ENCODE measurements around the gene COL19A1. TPM values are rescaled to one million over a fixed set of nuclear protein-coding genes. Genes with fewer than 3 reads are reported as not detected.

COL19A1 gene
- total and polyA plus RNA-seq, 9 of the 15 experiments (the other 6 are each of a cell fraction or from before 2014, with no cell fraction given) = not detected

- 0% methylated on average over 1 of the region's 1 CpG for WGBS (ENCODE audit: insufficient coverage, low coverage, missing lambda C conversion rate)
- no peak overlapping the region for H2AFZ ChIP-seq (ENCODE audit: low read depth, low read length)
- CTCF ChIA-PET (ENCODE audit: low intra/inter-chr PET ratio) = no interaction called here
- no peaks in the 10 kb centered on the region for H3K27me3 ChIP-seq (ENCODE audit: control insufficient read depth in 2 of 2, insufficient read depth in 2 of 2, low read length in 2 of 2)
- no peak for ATAC-seq
- no peaks in the 10 kb centered on the region for H3K36me3 ChIP-seq (ENCODE audit: control insufficient read depth, insufficient read depth, low read length)
- H3K79me2 ChIP-seq (ENCODE audit: control insufficient read depth, insufficient read depth, low read length) = no peaks in the 10 kb centered on the region
- no peak overlapping the region for H3K4me2 ChIP-seq (ENCODE audit: insufficient read depth, low read length)
- in situ Hi-C loops (cut with MboI) (no loop called here), intact Hi-C loops (cut with micrococcal nuclease) (no loop called here)
- H3K4me3 ChIP-seq = no peak overlapping the region
- no peak for TF ChIP-seq DEAF1 (CRISPR knock-in tag; IDR thresholded peaks at IDR 0.05)
- no peak overlapping the region for H3K9ac ChIP-seq (ENCODE audit: insufficient read depth in 1 of 2, low read depth in 2 of 2, low read length in 2 of 2)
- no peak for FAIRE-seq
- no peaks in the 10 kb centered on the region for H3K4me1 ChIP-seq (replicated peaks in 1 of 2; ENCODE audit: control insufficient read depth in 2 of 2, insufficient read depth in 2 of 2, low read length in 2 of 2)
- DNase-seq (ENCODE audit: extremely low read depth in 1 of 4, low spot score in 3 of 4) = no peak
- no peak overlapping the region for H3K27ac ChIP-seq (ENCODE audit: extremely low read depth, low read depth, low read length)
- POLR2A ChIA-PET = no interaction called here
- no TSS peak for BruUV-seq (replicated peaks)
- no peaks in the 10 kb centered on the region for H3K9me3 ChIP-seq (replicated peaks; ENCODE audit: control insufficient read depth, insufficient read depth, low read depth, low read length)
- H4K20me1 ChIP-seq (replicated peaks; ENCODE audit: control insufficient read depth, insufficient read depth, low read length) = no peaks in the 10 kb centered on the region
- H3K9me1 ChIP-seq (ENCODE audit: control insufficient read depth, insufficient read depth, low read length) = no peaks in the 10 kb centered on the region
These were observed 87.1 kb downstream of the COL19A1 start for GRCh38 chr6:69953491-69953890.

GRCh38 chr6:69954733-69955132 lies 88.4 kb downstream of the COL19A1 start:
- H3K4me3 ChIP-seq = no peak overlapping the region
- no TSS peak for BruUV-seq (replicated peaks)
- no peak for ATAC-seq
- no peaks in the 10 kb centered on the region for H3K4me1 ChIP-seq (replicated peaks in 1 of 2; ENCODE audit: control insufficient read depth in 2 of 2, insufficient read depth in 2 of 2, low read length in 2 of 2)
- H4K20me1 ChIP-seq (replicated peaks; ENCODE audit: control insufficient read depth, insufficient read depth, low read length) = no peaks in the 10 kb centered on the region
- no peaks in the 10 kb centered on the region for H3K9me3 ChIP-seq (replicated peaks; ENCODE audit: control insufficient read depth, insufficient read depth, low read depth, low read length)
- 0% methylated on average over 1 of the region's 1 CpG for WGBS (ENCODE audit: insufficient coverage, low coverage, missing lambda C conversion rate)
- intact Hi-C loops (cut with micrococcal nuclease) = no loop called here
- POLR2A ChIA-PET = interaction anchor here (0.7 kb wide), 1 partner anchor 23 kb away, joined by 3 read pairs; no protein-coding TSS in a partner anchor
- CTCF ChIA-PET (ENCODE audit: low intra/inter-chr PET ratio) = no interaction called here
- FAIRE-seq = no peak
- no peak overlapping the region for H2AFZ ChIP-seq (ENCODE audit: low read depth, low read length)
- H3K79me2 ChIP-seq (ENCODE audit: control insufficient read depth, insufficient read depth, low read length) = no peaks in the 10 kb centered on the region
- H3K36me3 ChIP-seq (ENCODE audit: control insufficient read depth, insufficient read depth, low read length) = no peaks in the 10 kb centered on the region
- H3K27me3 ChIP-seq (ENCODE audit: control insufficient read depth in 2 of 2, insufficient read depth in 2 of 2, low read length in 2 of 2) = no peaks in the 10 kb centered on the region
- H3K9me1 ChIP-seq (ENCODE audit: control insufficient read depth, insufficient read depth, low read length) = no peaks in the 10 kb centered on the region
- no peak overlapping the region for H3K4me2 ChIP-seq (ENCODE audit: insufficient read depth, low read length)
- no peak overlapping the region for H3K9ac ChIP-seq (ENCODE audit: insufficient read depth in 1 of 2, low read depth in 2 of 2, low read length in 2 of 2)
- in situ Hi-C loops (cut with MboI) = no loop called here
- H3K27ac ChIP-seq (ENCODE audit: extremely low read depth, low read depth, low read length) = no peak overlapping the region
- DNase-seq (ENCODE audit: extremely low read depth in 1 of 4, low spot score in 3 of 4) = no peak
- TF ChIP-seq CTBP1 (IDR thresholded peaks at IDR 0.05; ENCODE audit: borderline replicate concordance) (no peak), PRMT5 (CRISPR knock-in tag; IDR thresholded peaks at IDR 0.05) (no peak), ZNF239 (CRISPR knock-in tag; IDR thresholded peaks at IDR 0.05) (no peak), ZFX (CRISPR knock-in tag; IDR thresholded peaks at IDR 0.05) (no peak), TCF7 (IDR thresholded peaks at IDR 0.05; ENCODE audit: borderline replicate concordance) (no peak), ZNF347 (CRISPR knock-in tag; IDR thresholded peaks at IDR 0.05; ENCODE audit: low read depth) (no peak)
